LNCAP (cell line): ENCODE data around the gene PHF10.

ENCODE experiments used
- CTCF ChIP-seq: fragments of 450-650 bp; IDR thresholded peaks from 2 replicates; pipeline ENCODE4 v1.5.1; 2017; ENCODE audit warnings: mild to moderate bottlenecking

Gene PHF10

GRCh38 chr6:169689287-169689686, 35.0 kb downstream of the PHF10 start:
- no peak for TF ChIP-seq CTCF

DNA sequence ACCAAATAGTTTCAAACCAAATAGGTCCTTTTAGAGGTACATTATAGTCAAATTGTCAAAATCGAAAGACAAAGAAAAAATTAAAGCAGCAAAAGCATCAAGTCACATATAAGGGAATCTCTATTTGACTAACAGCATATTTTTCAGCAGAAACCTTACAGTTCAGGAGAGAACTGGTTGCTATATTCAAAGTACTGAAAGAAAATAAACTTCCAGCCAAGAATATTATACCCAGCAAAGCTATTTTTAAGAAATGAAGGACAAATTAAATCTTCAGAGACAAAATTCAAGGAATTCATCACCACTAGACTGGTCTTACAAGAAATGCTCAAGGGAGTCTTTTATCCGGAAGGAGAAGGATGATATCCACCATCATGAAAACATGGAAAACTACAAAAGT, 38.4 kb downstream of the PHF10 start:
- no peak for TF ChIP-seq CTCF

DNA sequence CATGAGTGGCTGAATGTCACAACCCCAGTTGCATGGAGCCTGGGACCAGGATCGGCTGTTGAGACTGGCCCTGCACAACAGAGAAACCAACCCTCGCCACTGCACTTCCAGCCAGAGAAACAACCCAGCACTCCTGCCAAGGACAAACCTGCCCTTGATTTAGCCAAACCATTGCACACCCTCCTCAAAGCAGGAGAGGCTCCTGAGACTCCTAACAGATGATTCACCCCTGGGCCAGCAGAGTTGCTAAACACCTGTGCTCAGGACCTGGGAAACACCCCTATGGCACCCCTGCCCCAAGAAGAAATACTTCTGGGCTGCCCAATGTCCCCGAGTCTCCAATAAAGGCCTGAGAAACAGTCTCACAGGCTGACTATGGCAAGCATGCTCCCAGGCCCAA, 40.2 kb downstream of the PHF10 start:
- no peak for TF ChIP-seq CTCF

DNA sequence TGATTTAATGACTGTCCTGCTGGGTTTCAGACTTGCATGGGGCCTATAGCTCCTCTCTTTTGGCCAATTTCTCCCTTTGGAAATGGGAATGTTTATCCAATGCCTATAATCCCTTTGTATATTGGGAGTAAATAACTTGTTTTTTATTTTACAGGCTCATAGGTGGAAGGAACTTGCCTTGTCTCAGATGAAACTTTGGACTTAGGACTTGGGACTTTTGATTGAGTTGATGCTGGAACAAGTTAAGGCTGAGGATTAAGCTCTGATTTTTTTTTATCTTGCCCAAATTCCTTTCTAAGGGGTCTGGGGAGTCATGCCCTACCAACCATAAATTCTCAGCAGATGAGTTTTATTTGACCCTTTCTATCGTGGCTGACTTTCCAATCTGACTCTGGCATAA, 46.0 kb downstream of the PHF10 start:
- no peak for TF ChIP-seq CTCF

- TF ChIP-seq CTCF = no peak
These were observed 47.2 kb downstream of the PHF10 start for GRCh38 chr6:169677096-169677495.

- no peak for TF ChIP-seq CTCF
These were observed 49.3 kb downstream of the PHF10 start for GRCh38 chr6:169675011-169675410.

DNA sequence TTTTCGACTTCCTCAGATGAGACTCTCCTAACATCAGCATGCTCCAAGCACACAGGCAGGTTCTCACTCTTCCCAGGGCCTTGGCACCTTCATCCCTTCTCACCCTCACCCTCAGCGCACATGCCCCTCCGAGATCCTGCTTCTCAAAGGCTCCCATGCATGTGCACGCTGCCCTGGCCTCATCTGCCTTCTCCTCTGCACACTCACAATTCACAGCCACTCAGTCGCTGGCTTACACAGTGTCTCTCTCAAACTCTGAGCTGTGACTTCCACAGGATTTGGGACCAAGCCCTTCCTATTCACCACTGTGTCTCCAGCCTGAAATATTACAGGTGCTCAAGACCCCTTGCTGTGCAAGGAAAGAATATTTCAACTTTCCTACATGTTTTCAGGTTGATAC, 52.7 kb downstream of the PHF10 start:
- no peak for TF ChIP-seq CTCF

DNA sequence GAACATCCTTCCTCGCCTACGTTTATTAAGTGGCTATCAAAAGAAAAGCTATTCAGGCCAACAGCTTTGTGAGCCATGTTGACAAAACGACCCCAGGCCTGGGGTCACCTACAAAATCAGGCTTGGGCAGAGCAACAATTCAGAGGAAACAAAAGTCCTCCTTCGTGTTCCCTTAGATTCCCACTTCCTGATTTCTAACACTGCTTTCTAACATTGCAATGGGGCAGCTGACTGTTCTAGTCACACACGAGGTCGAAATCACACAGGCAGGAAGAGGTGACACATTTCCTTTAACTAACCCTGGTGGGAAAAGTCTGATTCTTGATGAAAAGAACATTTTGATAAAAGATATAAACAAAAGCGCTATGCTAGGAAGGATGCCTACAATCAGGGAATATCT, 54.4 kb downstream of the PHF10 start:
- TF ChIP-seq CTCF = no peak
